Gastrocnemius medialis (tissue), 4 donors: Measurements from ENCODE around the gene RNF214. TPM values are rescaled to one million over a fixed set of nuclear protein-coding genes. Genes with fewer than 3 reads are reported as not detected.
A peak's percentile ranks its signal among the peaks of the same experiment; 100 is the strongest.

ENCODE experiments used
- ATAC-seq, 2 donors: fragments of 150-250 bp; one replicate each; pipeline ENCODE4 v1.9.1; 2016
- DNase-seq, 2 donors: peaks; one replicate each; pipeline ENCODE4 v3.0.0-alpha.2; 2019
- H3K27ac ChIP-seq, 4 donors: fragments of 200-600 bp; sonication (generic); 1 replicate in 1 of 4; 2 replicates in 3 of 4; pipeline ENCODE4 v1.5.1; 2016 to 2018; ENCODE audit warnings: mild to moderate bottlenecking in 2 of 4, moderate library complexity in 1 of 4
- H3K27me3 ChIP-seq, 3 donors: fragments of 200-600 bp; sonication (generic) in 2 of 3; 1 replicate in 1 of 3; 2 replicates in 2 of 3; pipeline versions ENCODE4 v1.5.1 to v1.6.0; 2016 to 2019; ENCODE audit warnings: mild to moderate bottlenecking in 1 of 3, moderate library complexity in 1 of 3
- H3K36me3 ChIP-seq, 2 donors: fragments of 200-600 bp; sonication (generic) in 1 of 2; one replicate each; pipeline ENCODE4 v1.5.1; 2017 to 2018
- H3K4me1 ChIP-seq, 2 donors: fragments of 200-600 bp; sonication (generic) in 1 of 2; one replicate each; pipeline ENCODE4 v1.5.1; 2016 to 2017; ENCODE audit warnings: mild to moderate bottlenecking in 2 of 2
- H3K4me3 ChIP-seq, 4 donors: fragments of 200-600 bp; sonication (generic) in 3 of 4; 1 replicate in 1 of 4; 2 replicates in 3 of 4; pipeline ENCODE4 v1.5.1; 2016 to 2019; ENCODE audit warnings: mild to moderate bottlenecking in 2 of 4
- H3K9me3 ChIP-seq, 3 donors: fragments of 200-600 bp; sonication (generic) in 2 of 3; 1 replicate in 1 of 3; 2 replicates in 2 of 3; pipeline ENCODE4 v1.5.1; 2016 to 2019
- POLR2A ChIP-seq, 2 donors: fragments of 450-650 bp; IDR thresholded peaks; one replicate each; pipeline ENCODE4 v1.6.1; 2017; ENCODE audit warnings: antibody characterized with exemption in 2 of 2, mild to moderate bottlenecking in 2 of 2, moderate library complexity in 2 of 2
- in situ Hi-C, 4 donors: fragments of 200-750 bp; cut with MboI; loops; one replicate each; pipeline versions ENCODE4 v1.15.0 to v1.8.0; 2017; ENCODE audit warnings: low sequenced_read_pairs in 4 of 4
- intact Hi-C: fragments of 100-400 bp; cut with DNase I; formaldehyde crosslinking; loops from one replicate; pipeline ENCODE4 v1.15.1; 2023; ENCODE audit warnings: low total_unique reads
- total RNA-seq, 4 donors: library from RNA; depleted of rRNA; stranded (reverse); fragments of >200 nt; gene quantifications; one replicate each; pipeline versions ENCODE4 v1.1.0 to v1.2.3, GENCODE V29; 2016
- TF ChIP-seq, protein P1 (sequence below), 5 experiments: fragments of 450-650 bp in 3 of 5; fragments of 200-600 bp in 2 of 5; sonication (generic) in 2 of 5; IDR thresholded peaks in 4 of 5; conservative IDR thresholded peaks in 1 of 5; 1 replicate in 4 of 5; 2 replicates in 1 of 5; pipeline ENCODE4 v1.5.1; 2016 to 2019; ENCODE audit warnings: antibody characterized with exemption in 5 of 5, mild to moderate bottlenecking in 3 of 5, moderate library complexity in 3 of 5

Gene RNF214
- total RNA-seq, 4 donors from 2014 or later: 17.1 to 22.7 (median 19.9) TPM

DNA sequence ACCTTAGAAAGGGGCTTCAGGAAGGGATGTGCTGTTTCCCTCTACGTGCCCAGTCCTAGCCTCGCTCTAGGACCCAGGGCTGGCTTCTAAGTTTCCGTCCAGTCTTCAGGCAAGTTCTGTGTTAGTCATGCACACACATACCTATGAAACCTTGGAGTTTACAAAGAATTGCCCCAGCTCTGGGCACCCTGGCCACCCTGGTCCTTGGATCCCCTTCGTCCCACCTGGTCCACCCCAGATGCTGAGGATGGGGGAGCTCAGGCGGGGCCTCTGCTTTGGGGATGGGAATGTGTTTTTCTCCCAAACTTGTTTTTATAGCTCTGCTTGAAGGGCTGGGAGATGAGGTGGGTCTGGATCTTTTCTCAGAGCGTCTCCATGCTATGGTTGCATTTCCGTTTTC, 35.5 kb upstream of the RNF214 start:
- intact Hi-C loops (no loop called here), in situ Hi-C loops (no loop called here)
- ATAC-seq (no peak), DNase-seq (no peak)
- no peaks in the 10 kb centered on the region for H3K9me3 ChIP-seq
- TF ChIP-seq POLR2A (IDR thresholded peaks at IDR 0.05): no peak
- no peaks in the 10 kb centered on the region for H3K27me3 ChIP-seq
- peak overlapping the region in 1 of 4 donors; percentile 77 for H3K27ac ChIP-seq
- peaks cover 0 to 26% of the 10 kb centered on the region in 2 donors for H3K36me3 ChIP-seq
- H3K4me1 ChIP-seq: peaks cover 14 to 23% of the 10 kb centered on the region in 2 donors
- H3K4me3 ChIP-seq: no peak overlapping the region

DNA sequence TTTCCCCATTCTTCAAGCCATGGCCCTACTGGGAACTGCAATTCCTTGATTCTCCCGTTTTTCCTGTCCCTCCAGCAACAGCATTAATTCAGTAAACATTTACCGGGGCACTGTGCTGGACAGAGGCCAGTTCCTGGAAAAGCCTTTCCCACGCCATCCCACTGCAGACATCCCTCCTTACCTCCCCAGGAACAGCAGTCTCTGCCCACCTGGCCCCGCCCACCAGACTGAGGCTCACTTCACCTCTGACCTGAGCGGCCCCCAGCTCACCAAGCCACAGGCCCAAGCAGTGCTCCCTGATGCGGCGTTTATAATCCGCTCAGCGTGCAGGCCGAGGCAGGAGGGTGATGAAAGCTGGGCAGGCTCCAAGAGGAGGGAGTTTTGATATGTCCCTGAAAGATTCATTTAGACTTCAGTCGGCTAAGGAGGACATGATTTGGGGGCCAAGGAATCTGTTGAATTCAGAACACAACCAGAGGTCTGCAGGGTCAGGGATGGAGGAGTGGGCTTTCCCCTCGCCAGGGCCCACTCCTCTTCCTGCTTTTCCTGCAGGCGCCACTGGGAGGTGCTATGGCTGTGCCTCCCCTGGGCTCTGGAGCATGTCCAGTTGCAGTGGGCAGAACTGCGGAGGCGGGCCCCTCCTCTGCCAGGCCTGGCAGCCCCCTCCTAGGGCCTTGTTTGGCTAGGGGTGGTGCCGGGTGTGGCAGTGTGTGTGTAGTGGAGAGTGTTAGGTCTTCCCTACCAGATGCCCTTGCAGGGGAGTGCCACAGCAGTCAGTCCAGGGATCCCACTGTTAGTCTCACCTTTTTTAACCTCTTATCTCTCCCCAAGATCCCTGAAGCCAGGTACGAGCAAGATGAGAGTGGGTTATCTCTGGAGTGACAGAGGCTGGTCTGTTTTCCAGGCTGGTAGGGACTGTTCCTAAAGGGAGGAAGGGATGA, 34.7 kb upstream of the RNF214 start:
- DNase-seq: no peak
- Histone ChIP-seq H3K27ac (peak overlapping the region; percentile 74 to 78 (median 76)), H3K4me1 (peaks cover 18 to 28% of the 10 kb centered on the region in 2 donors), H3K4me3 (peak overlapping the region in 2 of 4 donors; percentile 42 to 57), H3K27me3 (no peaks in the 10 kb centered on the region), H3K9me3 (no peaks in the 10 kb centered on the region), H3K36me3 (peaks cover 0 to 18% of the 10 kb centered on the region in 2 donors)
- in situ Hi-C loops (no loop called here), intact Hi-C loops (no loop called here)
- TF ChIP-seq, protein P1, sequence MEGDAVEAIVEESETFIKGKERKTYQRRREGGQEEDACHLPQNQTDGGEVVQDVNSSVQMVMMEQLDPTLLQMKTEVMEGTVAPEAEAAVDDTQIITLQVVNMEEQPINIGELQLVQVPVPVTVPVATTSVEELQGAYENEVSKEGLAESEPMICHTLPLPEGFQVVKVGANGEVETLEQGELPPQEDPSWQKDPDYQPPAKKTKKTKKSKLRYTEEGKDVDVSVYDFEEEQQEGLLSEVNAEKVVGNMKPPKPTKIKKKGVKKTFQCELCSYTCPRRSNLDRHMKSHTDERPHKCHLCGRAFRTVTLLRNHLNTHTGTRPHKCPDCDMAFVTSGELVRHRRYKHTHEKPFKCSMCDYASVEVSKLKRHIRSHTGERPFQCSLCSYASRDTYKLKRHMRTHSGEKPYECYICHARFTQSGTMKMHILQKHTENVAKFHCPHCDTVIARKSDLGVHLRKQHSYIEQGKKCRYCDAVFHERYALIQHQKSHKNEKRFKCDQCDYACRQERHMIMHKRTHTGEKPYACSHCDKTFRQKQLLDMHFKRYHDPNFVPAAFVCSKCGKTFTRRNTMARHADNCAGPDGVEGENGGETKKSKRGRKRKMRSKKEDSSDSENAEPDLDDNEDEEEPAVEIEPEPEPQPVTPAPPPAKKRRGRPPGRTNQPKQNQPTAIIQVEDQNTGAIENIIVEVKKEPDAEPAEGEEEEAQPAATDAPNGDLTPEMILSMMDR (IDR thresholded peaks at IDR 0.05 in 4 of 5, conservative IDR thresholded peaks at IDR 0.05 in 1 of 5): peak in 3 of 5 experiments; percentile 24 to 41 (median 33)
- TF ChIP-seq POLR2A (IDR thresholded peaks at IDR 0.05): no peak
- ATAC-seq: no peak

DNA sequence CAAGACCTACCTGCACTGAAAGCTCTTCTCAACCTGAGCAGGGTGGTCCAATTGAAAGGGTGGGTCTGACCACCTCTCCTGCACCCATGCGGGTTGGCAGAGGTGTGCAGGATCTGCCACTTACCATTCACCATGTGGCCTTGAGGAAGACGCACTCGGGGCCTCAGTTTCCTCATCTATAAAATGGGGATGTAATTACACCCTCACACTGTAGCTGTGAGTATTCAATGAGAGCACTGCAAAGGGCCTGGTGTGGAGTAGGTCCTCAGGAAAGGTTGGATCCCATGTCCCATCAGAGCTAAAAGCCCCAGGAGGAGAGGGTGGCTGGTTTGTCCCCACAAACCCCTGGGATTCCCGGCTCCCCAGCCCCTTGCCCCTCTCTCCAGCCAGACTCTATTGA, 33.9 kb upstream of the RNF214 start:
- in situ Hi-C loops: no loop called here
- Histone ChIP-seq H3K27me3 (no peaks in the 10 kb centered on the region), H3K36me3 (peaks cover 0 to 17% of the 10 kb centered on the region in 2 donors), H3K9me3 (no peaks in the 10 kb centered on the region), H3K27ac (peak overlapping the region; percentile 74 to 78 (median 76)), H3K4me3 (peak overlapping the region; percentile 40 to 57 (median 44)), H3K4me1 (peaks cover 16 to 26% of the 10 kb centered on the region in 2 donors)
- ATAC-seq (no peak), DNase-seq (no peak)
- intact Hi-C loops: no loop called here
- TF ChIP-seq POLR2A (IDR thresholded peaks at IDR 0.05): no peak
- TF ChIP-seq, protein P1 (IDR thresholded peaks at IDR 0.05 in 4 of 5, conservative IDR thresholded peaks at IDR 0.05 in 1 of 5): no peak

DNA sequence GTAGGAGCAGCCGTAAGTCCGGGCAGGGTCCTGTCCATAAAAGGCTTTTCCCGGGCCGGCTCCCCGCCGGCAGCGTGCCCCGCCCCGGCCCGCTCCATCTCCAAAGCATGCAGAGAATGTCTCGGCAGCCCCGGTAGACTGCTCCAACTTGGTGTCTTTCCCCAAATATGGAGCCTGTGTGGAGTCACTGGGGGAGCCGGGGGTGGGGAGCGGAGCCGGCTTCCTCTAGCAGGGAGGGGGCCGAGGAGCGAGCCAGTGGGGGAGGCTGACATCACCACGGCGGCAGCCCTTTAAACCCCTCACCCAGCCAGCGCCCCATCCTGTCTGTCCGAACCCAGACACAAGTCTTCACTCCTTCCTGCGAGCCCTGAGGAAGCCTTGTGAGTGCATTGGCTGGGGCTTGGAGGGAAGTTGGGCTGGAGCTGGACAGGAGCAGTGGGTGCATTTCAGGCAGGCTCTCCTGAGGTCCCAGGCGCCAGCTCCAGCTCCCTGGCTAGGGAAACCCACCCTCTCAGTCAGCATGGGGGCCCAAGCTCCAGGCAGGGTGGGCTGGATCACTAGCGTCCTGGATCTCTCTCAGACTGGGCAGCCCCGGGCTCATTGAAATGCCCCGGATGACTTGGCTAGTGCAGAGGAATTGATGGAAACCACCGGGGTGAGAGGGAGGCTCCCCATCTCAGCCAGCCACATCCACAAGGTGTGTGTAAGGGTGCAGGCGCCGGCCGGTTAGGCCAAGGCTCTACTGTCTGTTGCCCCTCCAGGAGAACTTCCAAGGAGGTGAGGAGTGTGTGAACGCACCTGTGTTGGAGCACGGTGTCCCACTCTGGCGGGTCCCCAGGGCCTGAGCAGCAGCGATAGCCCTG, 33.2 kb upstream of the RNF214 start, which contains the start of gene TAGLN:
Gene TAGLN, plus strand, starts transcription at position 318 of the 863 bp plus-strand sequence. CDS start 3,644 bp downstream, outside the sequence.
- peaks cover 17 to 20% of the 10 kb centered on the region in 2 donors for H3K4me1 ChIP-seq
- intact Hi-C loops (no loop called here), in situ Hi-C loops (no loop called here)

More for the DNA sequence above, 33.2 kb upstream of the RNF214 start, which contains the start of gene TAGLN:
- TF ChIP-seq, protein P1 (IDR thresholded peaks at IDR 0.05 in 4 of 5, conservative IDR thresholded peaks at IDR 0.05 in 1 of 5): no peak
- peak in 1 of 2 donors; percentile 47 for TF ChIP-seq POLR2A (IDR thresholded peaks at IDR 0.05)
- Histone ChIP-seq H3K27ac (peak within 1 kb of the TSS; percentile 74 to 78 (median 76)), H3K27me3 (no peaks in the 10 kb centered on the region), H3K4me3 (peak within 1 kb of the TSS; percentile 40 to 57 (median 44)), H3K36me3 (peaks cover 0 to 22% of the 10 kb centered on the region in 2 donors), H3K9me3 (no peaks in the 10 kb centered on the region)
- DNase-seq (peak in 1 of 2 donors; percentile 73), ATAC-seq (peak; percentile 46 to 52)
